K562 (cell line): ENCODE results near the gene ATXN7L2. TPM values are rescaled to one million over a fixed set of nuclear protein-coding genes. Genes with fewer than 3 reads are reported as not detected.

ENCODE experiments used
- ATAC-seq: fragments of 200-7000 bp; cut with Tn5 transposase; 3 replicates; pipeline ENCODE4 v1.9.1; 2020; ENCODE audit warnings: moderate library complexity
- BruUV-seq: library from RNA; stranded (reverse); fragments of 400-500 nt; replicated peaks from 2 replicates; lab custom pipeline; 2021; lab: Mats Ljungman, UMichigan
- CTCF ChIA-PET: fragments of 300-600 bp; formaldehyde crosslinking; extraction: SDS; loops from one replicate; lab custom pipeline; 2021; ENCODE audit warnings: low intra/inter-chr PET ratio; lab: Yijun Ruan, JAX
- POLR2A ChIA-PET: fragments of 300-600, 350-650 bp; sonication (Branson Sonifier 250); formaldehyde crosslinking; extraction: SDS; loops from one replicate; lab custom pipeline; 2021; ENCODE audit warnings: antibody characterized with exemption, inconsistent platforms; lab: Yijun Ruan, JAX
- DNase-seq, 4 experiments: peaks; one replicate each; pipeline versions ENCODE4 v3.0.0 to v3.0.0-alpha.2; 2011 to 2018; ENCODE audit warnings: low spot score in 3 of 4, mixed read lengths in 3 of 4; ENCODE audit errors: extremely low read depth in 1 of 4
- FAIRE-seq: peaks from 2 replicates; lab custom pipeline; 2011; peaks lifted over from hg19 to GRCh38; lab: Jason Lieb, UNC
- H2AFZ ChIP-seq: 2 replicates; pipeline ENCODE4 v1.6.0; 2011; ENCODE audit warnings: low read depth, low read length, control low read depth, inconsistent platforms
- H3K27ac ChIP-seq: fragments of 200-600 bp; 3 replicates; pipeline ENCODE4 v1.8.0; 2011; ENCODE audit warnings: low read depth, mild to moderate bottlenecking, control low read depth, inconsistent platforms, low read length, moderate library complexity, mixed read lengths; ENCODE audit errors: extremely low read depth
- H3K27me3 ChIP-seq, 2 experiments: fragments of 300-600 bp in 1 of 2; 2 replicates in 1 of 2; 3 replicates in 1 of 2; pipeline versions ENCODE4 v1.6.0 to v1.8.0; 2011; ENCODE audit warnings: inconsistent platforms in 2 of 2, low read length in 2 of 2, mild to moderate bottlenecking in 1 of 2, mixed read lengths in 1 of 2, moderate library complexity in 1 of 2; ENCODE audit not compliant: control insufficient read depth in 2 of 2, insufficient read depth in 2 of 2
- H3K36me3 ChIP-seq: fragments of 300-600 bp; 3 replicates; pipeline ENCODE4 v1.8.0; 2011; ENCODE audit warnings: mild to moderate bottlenecking, low read length, inconsistent platforms; ENCODE audit not compliant: control insufficient read depth, insufficient read depth
- H3K4me1 ChIP-seq, 2 experiments: fragments of 200-600 bp in 1 of 2; replicated peaks in 1 of 2; 2 replicates in 1 of 2; 3 replicates in 1 of 2; pipeline versions ENCODE4 v1.5.1 to v1.8.0; 2011; ENCODE audit warnings: inconsistent platforms in 2 of 2, low read length in 2 of 2, mild to moderate bottlenecking in 1 of 2, mixed read lengths in 1 of 2, moderate library complexity in 1 of 2; ENCODE audit not compliant: control insufficient read depth in 2 of 2, insufficient read depth in 2 of 2
- H3K4me2 ChIP-seq: 2 replicates; pipeline ENCODE4 v1.6.1; 2011; ENCODE audit warnings: low read length, control low read depth, inconsistent platforms, mixed read lengths; ENCODE audit not compliant: insufficient read depth
- H3K4me3 ChIP-seq: fragments of 200-600 bp; sonication (generic), shearing (Covaris generic); 2 replicates; pipeline ENCODE4 v1.5.1; 2016; ENCODE audit warnings: control low read depth, inconsistent platforms
- H3K79me2 ChIP-seq: fragments of 200-600 bp; 3 replicates; pipeline ENCODE4 v1.8.0; 2011; ENCODE audit warnings: low read length, inconsistent platforms; ENCODE audit not compliant: control insufficient read depth, insufficient read depth
- H3K9ac ChIP-seq, 2 experiments: 2 replicates each; pipeline versions ENCODE4 v1.6.0 to v1.6.1; 2011; ENCODE audit warnings: low read depth in 2 of 2, low read length in 2 of 2, control low read depth in 1 of 2, inconsistent platforms in 1 of 2, mild to moderate bottlenecking in 1 of 2, mixed read lengths in 1 of 2; ENCODE audit not compliant: insufficient read depth in 1 of 2
- H3K9me1 ChIP-seq: one replicate; pipeline ENCODE4 v1.6.0; 2011; ENCODE audit warnings: inconsistent platforms, mild to moderate bottlenecking, low read length, moderate library complexity; ENCODE audit not compliant: control insufficient read depth, insufficient read depth
- H3K9me3 ChIP-seq: replicated peaks from 2 replicates; pipeline ENCODE4 v1.5.1; 2011; ENCODE audit warnings: low read depth, low read length, inconsistent platforms; ENCODE audit not compliant: control insufficient read depth, insufficient read depth
- H4K20me1 ChIP-seq: replicated peaks from 2 replicates; pipeline ENCODE4 v1.6.1; 2011; ENCODE audit warnings: low read length, inconsistent platforms, mixed read lengths; ENCODE audit not compliant: control insufficient read depth, insufficient read depth
- ATF1 ChIP-seq, 2 experiments: fragments of 450-650 bp in 1 of 2; IDR thresholded peaks; 2 replicates each; pipeline ENCODE4 v1.6.1; 2016; ENCODE audit warnings: missing compliant biosample characterization in 1 of 2, missing genetic modification characterization in 1 of 2
- CBFA2T3 ChIP-seq: fragments of 450-650 bp; IDR thresholded peaks from 2 replicates; pipeline ENCODE4 v1.6.1; 2017
- GTF2B ChIP-seq: IDR thresholded peaks from 2 replicates; pipeline ENCODE4 v1.6.1; 2011; ENCODE audit not compliant: insufficient read length; ENCODE audit errors: extremely low read depth
- GTF2F1 ChIP-seq: IDR thresholded peaks from 2 replicates; pipeline ENCODE4 v1.6.1; 2011; ENCODE audit warnings: low read depth, low read length, improper control_type of control experiment
- HMBOX1 ChIP-seq: sonication (generic); IDR thresholded peaks from 2 replicates; pipeline ENCODE4 v1.6.1; 2016
- KAT2B ChIP-seq: IDR thresholded peaks from one replicate; pipeline ENCODE4 v1.6.1; 2012; ENCODE audit warnings: low read depth, mild to moderate bottlenecking, control low read depth, inconsistent platforms, low read length, moderate library complexity
- NFE2 ChIP-seq: IDR thresholded peaks from 2 replicates; pipeline ENCODE4 v1.6.1; 2014; ENCODE audit warnings: antibody characterized with exemption, low read depth
- RBM17 ChIP-seq: fragments of 200-400 bp; formaldehyde crosslinking; IDR thresholded peaks from 2 replicates; pipeline ENCODE4 v1.6.1; 2017; ENCODE audit warnings: low read depth, mild to moderate bottlenecking, low read length, borderline replicate concordance
- RCOR1 ChIP-seq, 2 experiments: IDR thresholded peaks; 2 replicates each; pipeline ENCODE4 v1.6.1; 2012; ENCODE audit warnings: low read depth in 2 of 2, low read length in 2 of 2, borderline replicate concordance in 1 of 2, improper control_type of control experiment in 1 of 2
- TAF1 ChIP-seq: IDR thresholded peaks from 2 replicates; pipeline ENCODE4 v1.6.1; 2011; ENCODE audit warnings: mild to moderate bottlenecking, low read length, moderate library complexity; ENCODE audit not compliant: insufficient read depth, control insufficient read depth, severe bottlenecking; ENCODE audit errors: extremely low read depth
- TSHZ1 ChIP-seq: fragments of 250-450 bp; sonication (Bioruptor Pico); IDR thresholded peaks from 2 replicates; pipeline ENCODE4 v1.4.0; 2020; ENCODE audit warnings: mild to moderate bottlenecking, moderate library complexity
- ZBTB11 ChIP-seq, 3 experiments: fragments of 200-800 bp in 1 of 3; fragments of 250-450 bp in 1 of 3; fragments of 450-650 bp in 1 of 3; sonication (Bioruptor Pico) in 1 of 3; sonication (Bioruptor generic) in 1 of 3; formaldehyde crosslinking in 1 of 3; IDR thresholded peaks; 2 replicates each; pipeline versions ENCODE4 v1.6.1 to v1.8.0; 2016 to 2022; ENCODE audit warnings: mild to moderate bottlenecking in 2 of 3, missing genetic modification characterization in 2 of 3, missing compliant biosample characterization in 1 of 3, moderate library complexity in 1 of 3
- ZNF77 ChIP-seq: fragments of 250-450 bp; sonication (Bioruptor Pico); IDR thresholded peaks from 2 replicates; pipeline ENCODE4 v1.5.0; 2020
- WGBS: fragments of 100-300 bp; shearing (Covaris generic); methylation state at CpG from one replicate; pipeline ENCODE4 v1.1.6; 2016; ENCODE audit warnings: low coverage, mixed read lengths; ENCODE audit not compliant: insufficient coverage; ENCODE audit errors: missing lambda C conversion rate; 5-methylcytosine and 5-hydroxymethylcytosine counted together
- in situ Hi-C: fragments of 300-500 bp; cut with MboI; formaldehyde crosslinking; loops from 4 replicates; pipeline ENCODE4 v1.15.0; 2018; ENCODE audit warnings: inconsistent platforms, mixed read lengths
- intact Hi-C: fragments of 100-400 bp; cut with micrococcal nuclease; formaldehyde crosslinking; loops from 2 replicates; pipeline ENCODE4 v1.14.2; 2022
- polyA plus RNA-seq, 8 experiments: library from polyadenylated mRNA; depleted of rRNA in 4 of 8; stranded (reverse) in 5 of 8; unstranded in 3 of 8; fragments of >200 nt; fragmentation: Nextera tagmentation in 2 of 8; fragmentation: Illumina TruSeq in 1 of 8; extraction: Ambion mirVana in 2 of 8; extraction: Trizol in 1 of 8; gene quantifications; 2 replicates each; pipeline versions ENCODE4 v1.2.1 to v1.2.3, GENCODE V29; 2011 to 2014; ENCODE audit warnings: inconsistent platforms in 1 of 8, missing spikeins in 1 of 8
- total RNA-seq, 7 experiments: library from RNA; depleted of rRNA in 6 of 7; stranded (reverse); fragments of >200 nt in 6 of 7; fragmentation: Illumina TruSeq in 2 of 7; extraction: Trizol in 2 of 7; gene quantifications; 2 replicates each; pipeline versions ENCODE4 v1.2.1 to v1.2.3, GENCODE V29; 2011 to 2021; ENCODE audit warnings: low replicate concordance in 1 of 7

Gene ATXN7L2
- total and polyA plus RNA-seq, 9 of the 15 experiments (the other 6 are each of a cell fraction or from before 2014, with no cell fraction given), result 0.21 to 10.4 (median 5.8) TPM

GRCh38 chr1:109474697-109475096 lies 9.0 kb upstream of the ATXN7L2 start:
- FAIRE-seq, result no peak
- Histone ChIP-seq H3K79me2 (no peaks in the 10 kb centered on the region), H3K27me3 (peaks cover 52 to 88% of the 10 kb centered on the region in 2 experiments)
- TF ChIP-seq KAT2B (no peak), TSHZ1 (CRISPR knock-in tag) (no peak), GTF2B (no peak), ATF1 (CRISPR knock-in tag; IDR thresholded peaks at IDR 0.05) (no peak), ATF1 (tag; IDR thresholded peaks at IDR 0.05) (no peak), HMBOX1 (0 out of 2 replicates have a peak, but pooled peaks have one; percentile 31), ZBTB11 (CRISPR knock-in tag; IDR thresholded peaks at IDR 0.05) (no peak), RCOR1 (IDR thresholded peaks at IDR 0.05; ENCODE audit: borderline replicate concordance in 1 of 2, low read depth in 2 of 2, low read length in 2 of 2) (peak in 1 of 2 experiments; percentile 37; a peak in 1 of 4 replicates), CBFA2T3 (peak; percentile 27), TAF1 (no peak), ZNF77 (CRISPR knock-in tag) (no peak), GTF2F1 (no peak), RBM17 (no peak), NFE2 (0 out of 2 replicates have a peak, but pooled peaks have one; percentile 6)

More at GRCh38 chr1:109474697-109475096, 9.0 kb upstream of the ATXN7L2 start:
- ATAC-seq (no peak), DNase-seq (peak in 1 of 4 experiments; percentile 25)
- Histone ChIP-seq H3K4me2 (no peak overlapping the region), H4K20me1 (peaks cover 4% of the 10 kb centered on the region; the same call in 1 of the 2 replicates), H3K36me3 (no peaks in the 10 kb centered on the region), H3K4me1 (peaks cover 6 to 11% of the 10 kb centered on the region in 2 experiments; a peak in 4 of 5 replicates), H3K4me3 (no peak overlapping the region), H3K9ac (no peak overlapping the region; a peak in 1 of 4 replicates), H3K9me3 (no peaks in the 10 kb centered on the region), H2AFZ (no peak overlapping the region), H3K27ac (no peak overlapping the region), H3K9me1 (no peaks in the 10 kb centered on the region)
- BruUV-seq, result no TSS peak
- POLR2A ChIA-PET, result no interaction called here
- in situ Hi-C loops, result no loop called here
- intact Hi-C loops, result no loop called here
- CTCF ChIA-PET, result no interaction called here
- WGBS, result 0% methylated on average over 1 of the region's 1 CpG
